DMS153 (cell line): ENCODE measurements around the gene TMEM201.
"Not testable (repeated sequence)": the region's sequence is repeated elsewhere in the genome, so short reads cannot be mapped to it uniquely, and the experiment has no call there.

Experiments used
- DNase-seq: peaks from one replicate; lab custom pipeline; 2025; lab: John Stamatoyannopoulos, UW

Gene TMEM201

GRCh38 chr1:9588551-9589143 is at the start of gene TMEM201:
Gene TMEM201, plus strand, starts transcription at chr1:9588911. Its CDS starts 20 bp downstream, at chr1:9588931.
- DNase-seq, result peak; percentile 92

DNA sequence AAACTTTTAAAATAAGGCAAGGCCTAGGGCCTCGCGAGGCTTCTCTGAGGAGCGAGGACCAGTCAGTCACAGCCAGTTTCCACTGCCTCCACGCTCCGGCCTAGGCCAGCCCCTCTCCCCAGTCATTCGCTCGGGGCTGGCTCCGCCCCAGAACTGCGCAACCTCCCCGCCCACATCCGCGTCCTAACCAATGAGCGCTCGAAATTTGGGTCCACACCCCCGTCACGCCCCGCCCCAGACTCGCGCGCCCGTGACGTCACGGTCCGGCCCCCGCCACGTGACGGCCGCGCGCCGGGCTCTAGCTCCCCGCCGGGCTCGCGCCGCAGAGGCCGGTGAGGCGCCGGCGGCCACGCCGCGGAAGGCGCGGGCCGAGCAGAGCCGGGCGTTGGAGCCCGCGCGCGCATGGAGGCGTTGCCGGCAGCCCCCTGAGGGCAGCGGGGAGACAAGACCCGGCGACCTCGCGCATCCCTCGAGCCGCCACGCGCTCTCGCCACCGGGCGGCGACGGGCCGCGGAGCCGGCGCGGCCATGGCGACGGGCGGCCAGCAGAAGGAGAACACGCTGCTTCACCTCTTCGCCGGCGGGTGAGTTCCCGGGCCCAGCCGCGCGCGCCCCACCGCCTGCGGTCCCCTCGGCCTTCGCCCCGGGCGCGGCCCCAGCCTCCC is 49.4 kb upstream of the TMEM201 start, which contains the start of gene SLC25A33:
Gene SLC25A33 (plus strand): TSS at position 301 of the 664 bp plus-strand sequence. CDS start 227 bp downstream, at position 528.
- DNase-seq, result peak; percentile 98

DNA sequence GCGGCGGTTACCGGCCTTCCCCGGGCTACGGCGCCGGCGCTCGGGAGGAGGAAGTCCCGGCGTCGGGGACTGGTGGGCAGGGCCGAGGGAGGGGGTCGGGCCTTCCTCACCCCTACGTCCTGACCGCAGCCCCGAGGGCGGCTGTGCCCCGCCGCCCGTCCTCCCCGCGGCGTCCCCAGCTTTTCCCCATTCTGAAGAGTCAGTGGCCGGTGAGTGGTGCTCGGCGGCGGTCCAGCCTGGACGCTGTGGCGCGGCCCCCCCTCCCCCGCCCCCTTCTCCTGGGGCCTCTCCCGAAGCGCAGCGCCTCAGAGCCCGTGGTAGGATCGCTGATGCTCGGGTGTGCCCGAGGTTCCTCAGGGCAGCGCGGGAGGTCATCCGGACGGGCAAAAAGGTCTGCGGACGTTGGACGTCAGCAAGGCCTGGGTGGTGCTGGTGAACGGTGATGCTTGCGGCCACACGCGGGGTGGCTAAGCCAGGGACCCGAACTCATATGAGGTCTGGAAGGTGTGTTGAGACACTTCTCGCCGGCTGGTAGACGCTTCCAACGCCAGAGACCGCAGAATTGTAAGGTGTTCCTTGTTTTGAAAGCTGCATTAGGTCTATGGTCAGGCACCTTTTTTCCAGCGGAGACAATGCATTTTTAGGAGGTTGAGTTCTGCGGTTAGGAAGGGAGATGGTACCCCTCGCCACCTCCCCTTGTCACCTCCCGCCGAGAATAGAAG is 48.7 kb upstream of the TMEM201 start:
- DNase-seq, result no peak

DNA sequence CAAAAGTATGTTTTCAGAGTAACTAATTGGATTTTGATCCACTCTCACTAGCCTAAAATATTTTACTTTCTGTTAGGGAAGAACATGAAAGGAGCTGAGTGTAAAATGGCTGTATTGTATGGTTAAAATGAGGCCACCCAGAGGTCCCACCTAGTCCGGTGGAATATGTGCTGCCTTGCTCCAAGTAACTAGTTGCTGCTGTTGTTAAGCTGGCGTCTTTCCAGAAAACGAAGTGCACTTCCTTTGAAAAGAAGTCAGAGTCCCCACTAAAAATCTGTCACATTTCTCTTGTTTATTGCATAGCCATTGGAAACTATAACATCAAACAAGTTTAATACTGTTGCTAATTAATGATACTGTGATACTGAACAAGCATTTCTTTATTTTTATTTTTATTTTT is 46.3 kb upstream of the TMEM201 start:
- DNase-seq, result no peak

DNA sequence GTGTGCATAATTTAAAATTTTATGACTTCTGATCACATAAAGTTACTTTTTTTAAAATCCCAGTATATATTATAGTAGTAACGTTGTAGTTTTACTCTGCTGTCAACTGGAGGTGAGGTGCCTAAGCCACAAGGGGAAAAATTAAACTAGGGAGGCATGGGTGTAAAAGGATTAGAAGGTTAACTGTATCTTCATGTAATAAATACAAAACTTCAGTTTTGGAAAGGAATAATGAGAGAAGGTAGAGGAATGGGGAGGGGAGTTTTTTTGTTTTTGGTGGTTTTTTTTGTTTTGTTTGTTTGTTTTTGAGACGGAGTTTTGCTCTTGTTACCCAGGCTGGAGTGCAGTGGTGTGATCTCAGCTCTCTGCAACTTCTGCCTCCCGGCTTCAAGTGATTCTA is 43.8 kb upstream of the TMEM201 start:
- DNase-seq, result no peak

DNA sequence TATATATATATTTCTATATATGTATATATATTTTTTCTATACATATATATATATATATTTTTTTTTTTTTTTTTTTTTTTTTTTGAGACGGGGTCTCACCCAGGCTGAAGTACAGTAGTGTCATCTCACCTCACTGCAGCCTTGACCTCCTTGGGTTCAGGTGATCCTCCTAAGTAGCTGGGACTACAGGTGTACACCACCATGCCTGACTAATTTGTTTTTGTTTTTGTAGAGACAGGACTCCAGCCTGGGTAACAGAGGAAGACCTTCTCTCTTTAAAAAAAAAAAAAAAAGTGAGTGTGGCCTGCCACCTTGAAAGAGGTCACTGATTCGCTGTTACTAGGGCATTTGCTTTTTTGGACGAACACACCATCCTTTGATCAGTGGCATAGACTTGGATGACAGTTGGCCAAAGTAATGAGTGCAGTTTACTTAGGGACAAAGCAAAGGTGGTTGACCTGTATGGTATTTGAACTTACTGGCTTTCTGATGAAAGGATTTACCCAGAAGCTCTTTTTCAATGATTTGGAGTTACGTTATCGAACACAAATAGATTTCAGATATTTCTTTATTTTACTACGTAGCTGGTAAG is 38.7 kb upstream of the TMEM201 start:
- no peak for DNase-seq

DNA sequence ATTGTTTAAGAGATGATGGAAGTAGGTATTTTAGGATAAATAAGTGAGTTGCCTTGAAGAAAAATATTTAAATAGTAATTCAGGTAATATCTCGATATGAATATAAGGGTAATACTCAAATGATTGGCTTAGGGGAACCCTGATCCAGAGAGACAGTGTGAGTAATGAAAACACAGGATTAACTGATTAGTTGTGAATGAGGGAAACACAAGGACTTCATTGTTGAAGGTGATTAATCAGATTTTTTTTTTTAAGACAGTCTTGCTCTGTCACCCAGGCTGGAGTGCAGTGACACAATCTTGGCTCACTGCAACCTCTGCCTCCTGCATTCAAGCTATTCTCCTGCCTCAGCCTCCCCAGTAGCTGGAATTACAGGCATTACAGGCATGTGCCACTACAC is 36.7 kb upstream of the TMEM201 start:
- no peak for DNase-seq

DNA sequence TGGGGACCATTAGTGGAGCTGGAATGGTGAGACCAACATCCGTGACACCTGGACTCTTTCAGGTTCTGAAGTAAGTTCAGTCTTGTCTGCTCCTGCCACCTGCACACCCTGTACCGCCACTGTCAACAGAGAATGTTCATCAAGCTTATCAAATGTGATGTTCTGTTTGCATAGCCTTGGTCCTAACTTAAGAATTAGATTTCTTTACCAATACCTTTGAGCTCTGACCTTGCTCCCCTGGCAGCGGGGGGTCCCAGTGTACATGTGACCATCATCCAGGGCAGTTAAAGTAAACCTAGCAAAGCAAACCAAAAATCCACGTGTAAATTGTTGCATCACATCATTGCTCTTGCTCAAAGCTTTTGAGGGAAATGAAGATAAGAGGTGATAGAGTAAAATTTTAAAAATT is 35.0 kb upstream of the TMEM201 start:
- no peak for DNase-seq

DNA sequence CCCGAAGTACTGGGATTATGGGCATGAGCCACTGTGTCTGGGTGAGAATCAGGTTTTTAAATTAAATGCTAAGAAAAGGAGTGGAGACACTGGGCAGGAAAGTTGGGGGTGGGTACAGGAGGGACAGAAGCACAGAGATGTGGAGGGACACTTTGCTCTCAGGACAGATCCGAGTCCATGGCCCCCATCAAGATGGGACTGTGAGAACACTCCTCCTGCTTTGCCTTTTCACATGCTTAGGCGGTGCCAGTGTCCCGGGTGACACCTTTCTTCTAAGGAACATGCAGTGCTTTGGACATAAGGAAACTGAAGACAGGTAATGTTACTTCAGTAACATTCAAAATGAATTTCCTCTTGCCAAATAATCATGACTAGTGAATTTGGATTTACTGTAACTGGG is 32.8 kb upstream of the TMEM201 start:
- DNase-seq, result no peak

- no peak for DNase-seq
These were observed 31.1 kb upstream of the TMEM201 start for GRCh38 chr1:9557624-9558023.

GRCh38 chr1:9558271-9558945 is 30.3 kb upstream of the TMEM201 start:
- DNase-seq, result no peak

DNA sequence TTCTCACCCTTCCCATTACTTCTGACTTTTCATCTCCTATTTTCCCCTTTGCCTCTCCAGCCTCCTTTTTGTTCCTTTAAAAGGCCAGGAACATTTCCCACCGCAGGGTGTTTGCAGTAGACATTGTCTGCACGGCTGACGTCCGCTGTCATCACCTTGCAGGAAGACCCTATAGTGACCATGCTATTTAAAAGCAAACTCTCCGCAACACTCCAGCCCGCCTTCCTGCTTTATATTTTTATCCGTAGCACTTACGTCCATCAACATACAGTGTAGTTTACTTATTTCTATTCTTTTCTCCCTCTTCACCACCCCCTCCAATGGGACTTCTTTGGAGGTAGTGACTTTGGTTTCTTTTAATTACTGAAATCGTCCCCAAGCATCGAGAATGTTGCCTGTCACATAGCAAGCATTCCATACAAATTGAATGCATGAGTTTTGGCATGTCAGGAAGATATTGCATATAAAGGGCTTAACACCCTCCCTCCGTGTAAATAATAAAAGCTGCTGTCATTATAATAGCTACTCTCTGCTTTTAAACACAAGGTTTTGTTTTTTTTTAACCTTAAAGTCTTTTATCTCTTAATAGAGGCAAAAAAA is 29.7 kb upstream of the TMEM201 start:
- no peak for DNase-seq

DNA sequence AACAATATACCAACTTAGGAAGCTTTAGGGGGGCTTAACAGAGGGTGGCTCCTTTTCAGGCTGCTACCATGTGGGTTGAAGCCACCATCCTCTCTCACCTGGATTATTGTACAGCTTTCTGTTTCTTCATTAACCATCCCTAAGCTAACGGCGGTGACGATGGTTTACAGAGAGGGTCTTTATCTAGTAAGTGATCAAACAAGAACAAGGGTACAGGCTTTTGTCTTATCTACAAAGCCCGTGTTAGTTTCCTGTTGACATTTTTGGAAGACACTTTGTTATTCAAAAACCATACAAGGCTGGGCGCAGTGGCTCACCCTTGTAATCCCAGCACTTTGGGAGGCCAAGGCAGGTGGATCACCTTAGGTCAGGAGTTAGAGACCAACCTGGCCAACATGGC is 29.0 kb upstream of the TMEM201 start:
- no peak for DNase-seq

DNA sequence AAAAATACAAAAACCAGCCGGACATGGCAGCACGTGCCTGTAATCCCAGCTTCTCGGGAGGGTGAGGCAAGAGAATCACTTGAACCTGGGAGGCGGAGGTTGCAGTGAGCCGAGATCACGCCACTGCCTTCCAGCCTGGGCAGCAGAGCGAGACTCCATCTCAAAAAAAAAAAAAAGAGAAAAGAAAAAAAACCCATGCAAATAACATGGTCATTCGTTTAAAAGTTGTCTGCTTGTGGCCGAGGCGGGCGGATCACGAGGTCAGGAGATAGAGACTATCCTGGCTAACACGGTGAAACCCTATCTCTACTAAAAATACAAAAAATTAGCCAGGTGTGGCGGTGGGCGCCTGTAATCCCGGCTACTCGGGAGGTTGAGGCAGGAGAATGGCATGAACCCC is 28.6 kb upstream of the TMEM201 start:
- DNase-seq, result not testable (repeated sequence)

GRCh38 chr1:9561429-9561828 is 27.3 kb upstream of the TMEM201 start:
- peak; percentile 95 for DNase-seq

DNA sequence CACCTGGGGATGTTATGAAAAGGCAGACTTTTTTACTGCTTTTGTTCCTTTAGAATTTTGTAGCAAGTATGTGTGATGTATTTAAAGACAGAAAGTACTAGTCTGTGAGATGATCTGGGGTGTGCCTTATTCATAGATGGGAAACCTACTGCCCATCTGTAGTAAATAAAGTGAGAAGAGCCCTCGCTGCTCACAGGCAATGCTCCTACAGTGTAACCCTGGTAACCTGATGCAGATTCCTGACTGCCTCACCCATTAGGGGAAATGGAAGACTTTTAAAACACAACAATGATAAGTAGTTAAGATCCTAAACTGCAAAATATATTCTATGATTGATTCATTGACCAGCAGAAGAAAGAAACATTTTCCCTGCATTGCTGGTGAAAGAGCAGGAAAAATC is 19.4 kb upstream of the TMEM201 start:
- DNase-seq, result no peak

- not testable (repeated sequence) for DNase-seq
These were observed 17.7 kb upstream of the TMEM201 start for GRCh38 chr1:9570886-9571529.

- DNase-seq, result no peak
These were observed 15.0 kb upstream of the TMEM201 start for GRCh38 chr1:9573723-9574122.

DNA sequence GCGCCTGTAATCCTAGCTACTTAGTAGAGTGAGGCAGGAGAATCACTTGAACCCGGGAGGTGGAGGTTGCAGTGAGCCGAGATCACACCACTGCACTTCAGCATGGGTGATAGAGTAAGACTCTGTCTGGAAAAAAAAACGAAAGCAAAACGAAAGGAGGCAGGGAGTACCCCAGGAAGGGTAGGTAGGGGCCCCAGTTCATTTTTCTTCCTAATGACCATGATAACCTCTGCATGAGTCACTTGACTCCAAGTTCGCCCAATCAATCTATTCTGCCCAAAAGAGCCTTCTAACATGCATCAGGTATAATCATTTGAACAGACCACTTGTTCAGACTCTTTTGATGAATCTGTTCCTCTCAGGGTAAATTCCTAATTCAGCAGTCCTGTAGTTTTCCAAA is 13.2 kb upstream of the TMEM201 start:
- no peak for DNase-seq

DNA sequence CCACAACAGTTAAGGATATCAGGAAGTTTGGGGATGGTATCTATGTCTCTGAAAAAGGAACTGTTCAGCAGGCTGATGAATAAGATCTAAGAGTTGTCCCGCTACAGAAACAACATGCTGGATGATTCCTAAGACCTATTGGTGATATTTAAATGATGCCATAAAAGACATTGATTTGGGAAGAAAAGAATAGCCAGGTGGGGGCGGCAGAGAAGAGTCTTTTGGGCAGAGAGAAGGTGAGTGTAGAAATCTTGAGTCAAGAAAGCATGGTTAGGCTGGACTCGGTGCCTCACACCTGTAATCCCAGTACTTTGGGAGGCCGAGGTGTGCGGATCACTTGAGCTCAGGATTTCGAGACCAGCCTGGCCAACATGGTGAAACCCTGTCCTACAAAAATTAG is 11.8 kb upstream of the TMEM201 start:
- DNase-seq, result no peak

- DNase-seq, result no peak
These were observed 11.3 kb upstream of the TMEM201 start for GRCh38 chr1:9577423-9577822.
